HG03066 (cell line): ENCODE results near the gene KIF16B.

ENCODE experiments used
- ATAC-seq: cut with Tn5 transposase; IDR thresholded peaks from one replicate; pipeline ENCODE4 v1.9.1; 2021; ENCODE audit warnings: low read depth; ENCODE audit not compliant: unreplicated experiment

Gene KIF16B

DNA sequence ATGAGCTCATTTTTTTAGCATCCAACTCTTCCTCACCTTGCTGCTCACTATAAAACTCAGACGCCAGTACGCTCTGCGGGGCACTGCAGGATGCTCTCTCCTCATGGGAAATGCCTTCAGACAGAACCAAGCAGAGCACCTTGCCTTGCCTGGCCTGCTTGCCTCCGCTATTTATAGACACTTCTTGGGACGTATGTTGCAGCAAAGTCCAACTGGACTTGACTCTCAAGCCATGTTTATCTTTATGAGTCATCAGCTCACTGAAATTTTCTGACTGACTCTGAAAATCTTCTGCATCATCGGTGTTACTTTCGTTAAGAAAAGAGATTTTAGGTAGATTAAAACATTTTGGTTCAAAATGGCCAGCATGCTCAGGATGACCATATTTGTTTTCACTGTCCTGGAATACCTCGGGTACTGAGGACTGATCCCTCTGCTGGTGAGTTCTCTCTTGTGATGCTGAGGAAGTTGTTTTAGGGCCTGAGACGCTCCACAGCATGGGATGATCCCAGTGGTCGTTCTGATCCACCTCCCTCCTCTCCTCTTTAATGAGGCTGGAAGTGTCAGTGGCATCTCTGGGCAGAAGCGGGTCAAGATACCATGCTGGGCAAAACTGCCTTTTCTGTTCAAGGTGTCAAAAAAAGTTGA is 204.5 kb downstream of the KIF16B start:
- ATAC-seq = no peak

DNA sequence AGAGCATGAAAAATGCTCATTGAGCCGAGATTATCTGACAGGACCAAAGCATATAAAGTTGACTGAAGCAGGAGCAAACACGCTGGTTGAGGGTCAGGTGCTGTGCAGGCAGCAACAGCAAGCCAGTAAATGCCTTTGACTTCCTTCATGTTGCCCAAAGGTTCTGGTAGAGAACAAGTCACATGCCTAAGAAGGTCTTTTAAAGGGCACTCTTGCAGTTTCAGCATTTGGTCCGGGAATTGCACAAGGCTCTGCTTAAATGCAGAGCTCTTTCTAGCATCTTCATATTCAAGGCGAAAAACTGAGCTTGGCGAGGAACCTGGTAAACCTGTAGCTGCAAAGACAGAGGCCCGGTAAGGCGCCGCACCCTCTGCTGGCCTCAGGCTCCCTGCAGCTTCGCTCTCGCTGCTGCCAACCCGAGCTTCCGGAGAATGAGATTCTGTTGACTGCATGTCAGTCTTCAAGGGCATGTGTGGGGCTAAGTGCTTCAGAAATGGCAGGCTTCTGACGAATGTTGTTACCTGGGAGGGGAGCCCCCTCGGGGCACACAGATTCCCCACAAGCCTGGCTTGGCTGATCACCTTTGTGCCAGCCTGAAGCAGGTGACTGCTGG is 205.2 kb downstream of the KIF16B start:
- ATAC-seq = no peak

- ATAC-seq = no peak
These were observed 206.7 kb downstream of the KIF16B start for GRCh38 chr20:16366529-16366928.

- no peak for ATAC-seq
These were observed 208.9 kb downstream of the KIF16B start for GRCh38 chr20:16364320-16364687.

DNA sequence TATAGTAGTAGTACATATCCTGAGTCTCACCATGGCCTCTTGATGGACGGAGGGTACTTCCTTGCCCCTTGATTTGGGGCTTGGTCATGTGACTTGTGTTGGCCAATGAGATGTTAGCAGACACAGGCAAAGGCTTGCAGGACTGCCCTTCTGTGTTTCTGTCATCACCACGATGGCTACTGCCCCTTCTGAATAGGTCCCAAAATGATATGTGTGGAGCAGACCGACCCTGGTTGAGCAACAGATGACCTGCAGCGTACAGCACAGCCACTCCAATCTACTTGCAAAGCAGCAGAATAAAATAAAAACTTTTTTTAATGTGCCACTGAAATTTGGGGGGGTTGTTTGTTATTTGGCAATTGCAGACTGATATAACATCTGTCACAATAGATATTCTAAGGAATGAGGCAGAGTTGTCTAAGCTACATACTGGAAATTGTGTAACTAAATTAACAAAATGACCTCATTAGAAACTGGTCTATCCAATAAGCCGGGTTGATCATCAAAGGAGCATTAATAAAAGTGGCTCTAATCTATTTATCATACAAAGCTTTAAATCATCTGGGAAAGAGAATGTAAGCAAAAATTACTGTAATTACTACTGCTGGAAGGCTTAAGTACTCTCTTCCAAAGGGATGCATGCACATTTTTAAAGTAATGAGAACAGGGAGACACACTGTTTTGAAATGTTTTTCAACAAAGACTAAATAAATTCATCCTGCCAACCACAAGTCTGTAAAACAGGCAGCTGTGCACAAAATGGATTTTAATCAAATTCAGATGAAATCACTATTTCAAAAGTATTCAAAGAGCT is 209.5 kb downstream of the KIF16B start:
- no peak for ATAC-seq

- no peak for ATAC-seq
These were observed 210.6 kb downstream of the KIF16B start for GRCh38 chr20:16362642-16363041.

- ATAC-seq = no peak
These were observed 212.6 kb downstream of the KIF16B start for GRCh38 chr20:16360668-16361067.

DNA sequence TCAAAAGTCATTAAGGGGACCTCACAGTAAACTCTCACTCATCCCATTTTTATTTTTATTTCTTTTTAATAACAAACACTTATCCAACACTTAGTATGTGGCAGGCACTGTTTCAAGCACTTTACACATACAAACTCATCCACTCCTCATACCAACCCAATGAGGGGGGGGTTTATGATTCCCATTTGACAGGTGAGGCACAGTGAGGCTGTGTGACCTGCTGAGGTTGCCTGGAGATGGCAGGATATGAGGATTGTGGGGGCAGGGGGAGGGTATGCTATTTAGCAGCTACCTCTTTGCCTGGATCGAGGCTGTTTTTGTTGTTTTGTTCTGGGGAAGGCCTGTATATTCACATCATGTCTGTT is 219.8 kb downstream of the KIF16B start:
- ATAC-seq = no peak

- no peak for ATAC-seq
These were observed 220.4 kb downstream of the KIF16B start for GRCh38 chr20:16352751-16353416.

DNA sequence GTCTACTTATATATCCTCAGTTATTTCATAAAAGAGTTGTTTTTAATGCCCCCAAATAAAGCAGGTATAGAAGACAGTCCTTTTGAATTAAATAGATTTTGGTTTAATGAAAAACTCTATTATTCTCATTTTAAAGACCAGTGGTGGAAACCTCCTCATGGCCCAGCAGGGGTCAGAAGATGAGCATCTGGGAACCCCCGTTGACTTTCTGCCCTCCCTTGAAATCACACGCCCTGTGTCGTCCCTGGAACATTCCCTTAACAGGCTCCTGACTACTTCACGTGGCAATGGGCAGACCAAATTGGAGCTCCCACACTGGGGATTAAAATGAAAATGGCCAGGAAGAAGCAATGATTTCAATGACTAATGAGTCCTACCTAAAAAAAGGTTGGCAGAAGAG is 220.9 kb downstream of the KIF16B start:
- no peak for ATAC-seq

DNA sequence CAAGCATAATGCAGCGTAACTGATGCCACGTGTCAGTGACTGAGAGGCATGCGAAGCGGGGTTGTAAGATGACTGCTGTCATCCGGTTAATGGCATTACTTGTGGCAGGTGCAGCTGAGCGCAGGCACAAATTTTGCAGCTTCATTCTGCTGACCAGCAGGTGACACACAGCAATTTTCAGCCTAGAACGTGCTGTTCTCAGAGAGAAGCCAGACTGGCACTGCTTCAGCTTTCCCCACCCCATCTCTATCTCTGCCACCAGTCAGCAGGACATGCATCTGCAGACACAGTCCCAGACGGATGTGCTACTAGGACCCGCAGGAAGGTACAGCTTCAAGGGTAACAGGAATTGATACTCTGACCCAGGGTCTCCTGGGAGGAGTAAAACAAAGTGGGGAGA is 221.8 kb downstream of the KIF16B start:
- ATAC-seq = no peak

DNA sequence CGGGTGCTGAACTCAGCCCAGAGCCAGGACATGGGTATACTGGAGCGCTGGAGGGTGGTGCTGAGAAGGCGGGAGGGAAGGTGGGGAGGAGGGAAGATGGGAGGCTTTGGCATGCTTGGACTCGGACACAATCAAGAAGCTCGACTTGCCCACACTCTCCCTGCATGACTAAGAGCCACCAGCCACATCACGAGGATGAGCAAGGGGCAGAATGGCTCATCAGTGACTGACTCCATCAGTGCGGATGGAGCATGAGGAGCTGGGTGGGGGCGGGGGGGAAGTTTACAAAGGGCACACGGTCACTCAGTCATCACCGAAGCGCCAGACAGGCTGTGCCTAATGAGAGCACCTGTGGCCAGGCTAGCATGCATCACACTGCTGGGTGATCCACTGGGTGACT is 222.8 kb downstream of the KIF16B start:
- no peak for ATAC-seq

DNA sequence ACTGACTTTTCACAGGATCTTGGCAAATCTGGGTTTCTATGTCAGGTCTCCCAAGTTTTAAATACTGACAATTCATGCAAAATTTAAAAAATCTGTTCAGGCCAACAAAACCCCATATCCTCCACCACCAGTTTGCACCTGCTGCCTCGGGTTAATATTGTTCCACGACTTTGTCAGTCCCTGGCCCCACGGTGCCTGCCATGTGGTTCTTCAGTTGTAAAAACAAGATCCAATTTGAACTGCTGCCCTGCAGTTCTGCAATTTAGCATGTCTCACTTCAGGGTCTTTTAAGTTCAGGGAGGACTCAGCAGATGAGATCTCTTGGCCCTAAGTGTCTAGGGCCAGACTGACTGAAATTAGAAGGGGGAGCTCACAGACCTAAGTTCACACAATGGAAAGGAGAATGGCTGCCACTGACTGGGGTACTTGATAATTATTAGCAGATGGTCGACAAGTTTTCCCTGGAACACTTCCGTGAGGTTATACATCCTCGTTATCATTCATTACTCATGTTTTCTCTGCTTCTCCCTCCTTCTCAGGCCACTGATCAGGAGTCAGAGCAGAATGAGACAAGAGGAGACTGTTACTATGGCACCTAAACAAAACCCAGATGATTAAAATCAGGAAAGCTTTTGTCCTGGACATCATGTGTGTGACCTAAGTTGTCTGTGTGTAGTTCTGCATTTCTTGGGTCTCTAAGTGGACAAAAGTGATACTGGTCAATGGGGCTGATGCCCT is 223.6 kb downstream of the KIF16B start:
- ATAC-seq = no peak

DNA sequence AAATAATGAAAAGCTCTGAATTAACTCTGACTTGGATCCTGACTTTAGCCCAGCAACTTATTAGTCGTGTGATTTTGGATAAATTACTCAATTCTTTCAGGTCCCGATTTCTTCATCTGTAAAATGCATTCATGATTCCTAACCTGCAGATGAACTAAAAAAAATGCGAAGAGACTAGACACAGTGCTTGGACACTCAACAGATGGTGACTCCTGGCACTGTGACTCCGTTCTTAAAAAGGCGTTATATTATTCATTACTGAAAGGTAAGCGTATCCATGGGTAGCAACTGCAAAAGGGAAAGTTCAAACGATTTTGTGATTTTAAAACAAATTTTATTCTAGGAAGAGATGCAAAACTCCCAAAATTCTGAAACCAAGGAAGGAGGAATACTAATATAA is 226.3 kb downstream of the KIF16B start:
- ATAC-seq = no peak

DNA sequence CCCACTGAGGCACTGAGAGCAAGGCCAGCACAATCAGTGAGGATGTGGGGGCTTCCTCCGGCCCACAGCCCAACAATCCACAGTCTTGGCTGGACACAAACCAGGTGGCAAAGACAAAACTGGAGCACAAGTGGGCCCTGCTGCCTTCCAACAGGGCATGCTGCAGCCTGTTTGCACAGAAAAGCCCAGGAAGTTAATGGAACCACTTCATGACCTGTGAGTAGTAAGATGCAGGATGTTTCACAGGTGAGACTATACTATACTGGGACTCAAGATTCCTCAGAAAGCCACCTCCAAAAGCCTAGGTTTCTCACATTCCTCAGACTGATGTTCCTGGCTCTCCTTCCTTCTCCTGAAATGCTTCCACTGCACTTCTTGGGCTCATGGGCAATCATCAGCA is 235.5 kb downstream of the KIF16B start:
- ATAC-seq = no peak

DNA sequence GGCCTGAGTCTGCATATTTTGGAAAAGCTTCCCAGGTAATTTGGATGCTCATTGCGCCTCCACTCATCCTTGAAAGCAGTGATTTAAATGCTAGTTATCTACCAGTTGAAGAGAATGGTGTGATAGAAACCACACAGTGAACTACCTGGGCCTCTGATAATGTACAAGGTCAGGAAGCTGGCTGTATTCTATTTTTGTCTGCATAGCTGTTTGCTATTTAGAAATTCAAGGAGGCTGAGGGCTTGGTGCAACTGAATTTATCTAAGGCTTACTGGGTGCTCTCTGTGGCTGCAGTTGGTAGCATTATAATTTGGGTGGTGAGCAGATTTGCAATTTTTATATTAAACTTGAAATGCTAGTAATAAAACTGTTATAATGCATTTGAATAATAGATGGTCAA is 245.6 kb downstream of the KIF16B start:
- no peak for ATAC-seq

DNA sequence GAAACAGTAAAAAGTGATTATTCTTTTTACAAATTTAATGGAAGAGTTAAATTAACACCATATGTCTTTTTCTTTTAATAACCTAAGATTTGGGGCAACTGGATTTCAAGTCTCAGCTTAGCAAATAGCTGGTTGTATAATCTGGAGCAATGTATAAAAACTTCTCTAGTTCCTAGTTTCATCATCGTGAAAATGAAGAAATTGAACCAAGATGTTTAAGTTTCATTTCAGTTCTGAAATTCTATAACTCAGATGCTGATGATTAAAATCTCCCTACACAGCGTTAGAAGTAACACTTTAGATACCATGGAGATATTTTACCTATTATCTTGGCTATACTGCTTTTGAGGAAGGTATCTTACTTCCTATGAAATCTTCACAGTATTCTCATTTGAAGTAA is 252.0 kb downstream of the KIF16B start:
- ATAC-seq = no peak

- no peak for ATAC-seq
These were observed 255.5 kb downstream of the KIF16B start for GRCh38 chr20:16317445-16318362.

- no peak for ATAC-seq
These were observed 256.7 kb downstream of the KIF16B start for GRCh38 chr20:16316513-16316912.

GRCh38 chr20:16314748-16315159 is 258.5 kb downstream of the KIF16B start:
- no peak for ATAC-seq
